GM18507 (cell line): ENCODE data around the gene DMD.

Source experiments
- DNase-seq: peaks from one replicate; pipeline ENCODE4 v3.0.0; 2011; ENCODE audit warnings: low read depth; ENCODE audit not compliant: insufficient read length; ENCODE audit errors: extremely low spot score
- FAIRE-seq: peaks from 2 replicates; lab custom pipeline; 2011; peaks lifted over from hg19 to GRCh38; lab: Jason Lieb, UNC

DMD gene

GRCh38 chrX:31851761-31852160 is 1359.6 kb downstream of the DMD start:
- no peak for FAIRE-seq
- DNase-seq = no peak

GRCh38 chrX:31847773-31848172 is 1363.6 kb downstream of the DMD start:
- FAIRE-seq (no peak), DNase-seq (no peak)

GRCh38 chrX:31845003-31845402 is 1366.3 kb downstream of the DMD start:
- FAIRE-seq = no peak
- no peak for DNase-seq

GRCh38 chrX:31838617-31839016 is 1372.7 kb downstream of the DMD start:
- DNase-seq (no peak), FAIRE-seq (no peak)

GRCh38 chrX:31837445-31838049 is 1373.8 kb downstream of the DMD start:
- FAIRE-seq = no peak
- DNase-seq = no peak

- no peak for DNase-seq
- FAIRE-seq = no peak
Observed at GRCh38 chrX:31836479-31836878, 1374.9 kb downstream of the DMD start.

GRCh38 chrX:31832263-31832662 is 1379.1 kb downstream of the DMD start:
- no peak for DNase-seq
- FAIRE-seq = no peak

GRCh38 chrX:31820430-31821210 is 1390.7 kb downstream of the DMD start:
- FAIRE-seq (no peak), DNase-seq (no peak)

- DNase-seq = no peak
- FAIRE-seq = no peak
Observed at GRCh38 chrX:31819455-31819854, 1391.9 kb downstream of the DMD start.

- FAIRE-seq (no peak), DNase-seq (no peak)
Observed at GRCh38 chrX:31811106-31811505, 1400.2 kb downstream of the DMD start.

GRCh38 chrX:31808357-31808756 is 1403.0 kb downstream of the DMD start:
- no peak for FAIRE-seq

GRCh38 chrX:31807165-31807564 is 1404.2 kb downstream of the DMD start:
- FAIRE-seq (no peak), DNase-seq (no peak)

More at GRCh38 chrX:31808357-31808756, 1403.0 kb downstream of the DMD start:
- no peak for DNase-seq

GRCh38 chrX:31805781-31806180 is 1405.6 kb downstream of the DMD start:
- FAIRE-seq = no peak
- no peak for DNase-seq

- no peak for DNase-seq
- no peak for FAIRE-seq
Observed at GRCh38 chrX:31800219-31800618, 1411.1 kb downstream of the DMD start.

- DNase-seq (no peak), FAIRE-seq (no peak)
Observed at GRCh38 chrX:31796624-31797023, 1414.7 kb downstream of the DMD start.

GRCh38 chrX:31747411-31747810 is 1463.9 kb downstream of the DMD start:
- DNase-seq (no peak), FAIRE-seq (no peak)

GRCh38 chrX:31743004-31743403 is 1468.3 kb downstream of the DMD start:
- no peak for FAIRE-seq
- no peak for DNase-seq

GRCh38 chrX:31717474-31717873 is 1493.9 kb downstream of the DMD start:
- no peak for FAIRE-seq
- no peak for DNase-seq

- FAIRE-seq (no peak), DNase-seq (no peak)
Observed at GRCh38 chrX:31715675-31716074, 1495.7 kb downstream of the DMD start.

GRCh38 chrX:31714797-31715196 is 1496.6 kb downstream of the DMD start:
- DNase-seq = no peak
- FAIRE-seq = no peak

- FAIRE-seq (no peak), DNase-seq (no peak)
Observed at GRCh38 chrX:31713120-31713519, 1498.2 kb downstream of the DMD start.
